H1 (cell line): ENCODE results near the gene GAB2. TPM values are rescaled to one million over a fixed set of nuclear protein-coding genes. Genes with fewer than 3 reads are reported as not detected.

ENCODE experiments used
- CTCF ChIA-PET: fragments of 300-600 bp; sonication (Branson Sonifier 250); formaldehyde crosslinking; loops from one replicate; lab custom pipeline; 2021; ENCODE audit not compliant: partially characterized antibody; lab: Charles Lee
- POLR2A ChIA-PET: fragments of 300-600 bp; sonication (Branson Sonifier 250); formaldehyde crosslinking; loops from one replicate; lab custom pipeline; 2021; ENCODE audit warnings: inconsistent platforms; ENCODE audit not compliant: partially characterized antibody; lab: Charles Lee
- DNase-seq, 2 experiments: peaks; one replicate each; pipeline versions ENCODE4 v3.0.0 to v3.0.0-alpha.2; 2010 to 2022; ENCODE audit warnings: low spot score in 2 of 2, low read depth in 1 of 2, mixed read lengths in 1 of 2
- FAIRE-seq: peaks from 2 replicates; lab custom pipeline; 2011; peaks lifted over from hg19 to GRCh38; lab: Jason Lieb, UNC
- H2AFZ ChIP-seq: 2 replicates; pipeline ENCODE4 v1.8.1; 2012; ENCODE audit warnings: low read length, inconsistent platforms
- H2AK5ac ChIP-seq: 2 replicates; pipeline ENCODE4 v1.6.1; 2013; ENCODE audit warnings: low read depth, low read length
- H2BK120ac ChIP-seq: replicated peaks from 2 replicates; pipeline ENCODE3; 2013; ENCODE audit warnings: low read depth, low read length, inconsistent platforms
- H2BK12ac ChIP-seq: 2 replicates; pipeline ENCODE4 v1.6.1; 2013; ENCODE audit warnings: low read depth, low read length
- H2BK15ac ChIP-seq: 2 replicates; pipeline ENCODE4 v1.6.1; 2013; ENCODE audit warnings: low read length
- H2BK20ac ChIP-seq: 2 replicates; pipeline ENCODE4 v1.6.1; 2013; ENCODE audit warnings: low read length
- H2BK5ac ChIP-seq: 2 replicates; pipeline ENCODE4 v1.6.1; 2013; ENCODE audit warnings: low read depth, low read length
- H3K14ac ChIP-seq: 2 replicates; pipeline ENCODE4 v1.6.1; 2013; ENCODE audit warnings: inconsistent platforms; ENCODE audit not compliant: insufficient read length
- H3K18ac ChIP-seq: 2 replicates; pipeline ENCODE4 v1.6.1; 2013; ENCODE audit warnings: low read length; ENCODE audit errors: extremely low read depth
- H3K23ac ChIP-seq: 2 replicates; pipeline ENCODE4 v1.6.1; 2013; ENCODE audit warnings: inconsistent platforms; ENCODE audit not compliant: insufficient read length
- H3K23me2 ChIP-seq: 2 replicates; pipeline ENCODE4 v1.6.1; 2013; ENCODE audit warnings: low read depth, low read length
- H3K27ac ChIP-seq: 2 replicates; pipeline ENCODE4 v1.6.1; 2011; ENCODE audit warnings: low read depth, low read length, inconsistent platforms
- H3K27me3 ChIP-seq, 4 experiments: replicated peaks in 1 of 4; 1 replicate in 1 of 4; 2 replicates in 3 of 4; pipeline versions ENCODE4 v1.6.1 to v1.8.1; 2011 to 2013; ENCODE audit warnings: low read length in 3 of 4, mild to moderate bottlenecking in 3 of 4, inconsistent platforms in 2 of 4, mixed read lengths in 2 of 4, moderate library complexity in 1 of 4; ENCODE audit not compliant: control insufficient read depth in 3 of 4, insufficient read depth in 3 of 4; ENCODE audit errors: extremely low read depth in 1 of 4
- H3K36me3 ChIP-seq, 4 experiments: 2 replicates each; pipeline versions ENCODE4 v1.6.1 to v1.8.1; 2011 to 2013; ENCODE audit warnings: mild to moderate bottlenecking in 4 of 4, low read length in 3 of 4, moderate library complexity in 2 of 4, control low read depth in 1 of 4, inconsistent platforms in 1 of 4; ENCODE audit not compliant: insufficient read depth in 4 of 4, control insufficient read depth in 2 of 4
- H3K4ac ChIP-seq: replicated peaks from 2 replicates; pipeline ENCODE3; 2013; ENCODE audit warnings: low read length, low read depth, mixed read lengths, inconsistent platforms; ENCODE audit not compliant: insufficient read length
- H3K4me1 ChIP-seq, 4 experiments: replicated peaks in 1 of 4; 1 replicate in 1 of 4; 2 replicates in 3 of 4; pipeline versions ENCODE4 v1.6.1 to v1.8.1; 2011 to 2013; ENCODE audit warnings: low read length in 3 of 4, inconsistent platforms in 2 of 4, mixed read lengths in 1 of 4; ENCODE audit not compliant: insufficient read depth in 4 of 4, control insufficient read depth in 3 of 4
- H3K4me2 ChIP-seq, 2 experiments: 2 replicates each; pipeline versions ENCODE4 v1.6.1 to v1.8.1; 2011 to 2013; ENCODE audit warnings: low read depth in 2 of 2, low read length in 2 of 2, control low read depth in 1 of 2, inconsistent platforms in 1 of 2, mild to moderate bottlenecking in 1 of 2; ENCODE audit not compliant: insufficient read depth in 1 of 2
- H3K4me3 ChIP-seq, 4 experiments: fragments of 200-600, 300-600 bp in 1 of 4; sonication (generic), shearing (Covaris generic), sonication (Bioruptor Twin) in 1 of 4; 2 replicates each; pipeline versions ENCODE4 v1.5.1 to v1.8.1; 2011 to 2016; ENCODE audit warnings: low read length in 4 of 4, low read depth in 3 of 4, control low read depth in 2 of 4, inconsistent platforms in 2 of 4, mild to moderate bottlenecking in 2 of 4, mixed read lengths in 1 of 4, moderate library complexity in 1 of 4; ENCODE audit not compliant: insufficient read depth in 2 of 4; ENCODE audit errors: extremely low read depth in 1 of 4
- H3K56ac ChIP-seq: replicated peaks from 2 replicates; pipeline ENCODE3; 2013; ENCODE audit warnings: low read depth, mild to moderate bottlenecking, mixed read lengths, low read length, inconsistent platforms; ENCODE audit not compliant: insufficient read length
- H3K79me1 ChIP-seq: 2 replicates; pipeline ENCODE4 v1.6.1; 2013; ENCODE audit warnings: low read depth, low read length, control low read depth
- H3K79me2 ChIP-seq, 2 experiments: 2 replicates each; pipeline versions ENCODE4 v1.6.1 to v1.8.1; 2012 to 2013; ENCODE audit warnings: low read length in 2 of 2, mild to moderate bottlenecking in 2 of 2, inconsistent platforms in 1 of 2; ENCODE audit not compliant: insufficient read depth in 2 of 2, control insufficient read depth in 1 of 2
- H3K9ac ChIP-seq, 4 experiments: replicated peaks in 1 of 4; 1 replicate in 1 of 4; 2 replicates in 3 of 4; pipeline versions ENCODE4 v1.6.1 to v1.8.1; 2011 to 2013; ENCODE audit warnings: low read depth in 3 of 4, low read length in 3 of 4, control low read depth in 2 of 4, mild to moderate bottlenecking in 2 of 4, moderate library complexity in 2 of 4, inconsistent platforms in 1 of 4; ENCODE audit errors: extremely low read depth in 1 of 4
- H3K9me3 ChIP-seq, 2 experiments: 2 replicates each; pipeline versions ENCODE4 v1.6.1 to v1.8.1; 2012 to 2013; ENCODE audit warnings: mild to moderate bottlenecking in 2 of 2, moderate library complexity in 2 of 2, control low read depth in 1 of 2, inconsistent platforms in 1 of 2, low read depth in 1 of 2, low read length in 1 of 2, mixed read lengths in 1 of 2; ENCODE audit not compliant: insufficient read depth in 2 of 2
- H4K20me1 ChIP-seq, 2 experiments: replicated peaks in 1 of 2; 2 replicates each; pipeline versions ENCODE3 to v1.8.1; 2011 to 2013; ENCODE audit warnings: inconsistent platforms in 2 of 2, low read length in 2 of 2, mild to moderate bottlenecking in 1 of 2; ENCODE audit not compliant: insufficient read depth in 2 of 2, control insufficient read depth in 1 of 2
- H4K5ac ChIP-seq: 2 replicates; pipeline ENCODE4 v1.6.1; 2013; ENCODE audit warnings: low read length, low read depth, mixed read lengths, inconsistent platforms; ENCODE audit not compliant: insufficient read length
- H4K8ac ChIP-seq: 2 replicates; pipeline ENCODE4 v1.8.0; 2013; ENCODE audit warnings: mild to moderate bottlenecking, moderate library complexity, low read length, inconsistent platforms; ENCODE audit not compliant: insufficient read depth; ENCODE audit errors: extremely low read depth
- H4K91ac ChIP-seq: replicated peaks from 2 replicates; pipeline ENCODE3; 2013; ENCODE audit warnings: low read length, mixed read lengths, inconsistent platforms; ENCODE audit not compliant: insufficient read length
- ASH2L ChIP-seq: fragments of 200-600, 300-600 bp; sonication (generic); IDR thresholded peaks from one replicate; pipeline ENCODE4 v1.7.1; 2017; ENCODE audit warnings: low read length
- BACH1 ChIP-seq: IDR thresholded peaks from 2 replicates; pipeline ENCODE4 v1.6.1; 2012; ENCODE audit warnings: low read length, improper control_type of control experiment
- CREB1 ChIP-seq: IDR thresholded peaks from 2 replicates; pipeline ENCODE4 v1.6.1; 2012; ENCODE audit warnings: inconsistent platforms
- EGR1 ChIP-seq: IDR thresholded peaks from 2 replicates; pipeline ENCODE4 v1.6.1; 2011; ENCODE audit warnings: low read depth, low read length, borderline replicate concordance
- GTF2F1 ChIP-seq: IDR thresholded peaks from 2 replicates; pipeline ENCODE4 v1.6.1; 2012; ENCODE audit warnings: low read depth, low read length, improper control_type of control experiment, borderline replicate concordance
- HDAC6 ChIP-seq: IDR thresholded peaks from one replicate; pipeline ENCODE4 v1.7.1; 2012; ENCODE audit warnings: low read depth, mild to moderate bottlenecking, inconsistent platforms, low read length, moderate library complexity
- JUN ChIP-seq: IDR thresholded peaks from 2 replicates; pipeline ENCODE4 v1.6.1; 2011; ENCODE audit warnings: low read depth, mild to moderate bottlenecking, improper control_type of control experiment, low read length
- MAFK ChIP-seq: IDR thresholded peaks from 2 replicates; pipeline ENCODE4 v1.6.1; 2012; ENCODE audit warnings: low read depth, mild to moderate bottlenecking, improper control_type of control experiment, low read length
- NANOG ChIP-seq: IDR thresholded peaks from 2 replicates; pipeline ENCODE4 v1.6.1; 2011; ENCODE audit warnings: low read length, low read depth, mild to moderate bottlenecking, inconsistent platforms; ENCODE audit not compliant: insufficient read depth, poor library complexity, severe bottlenecking
- RXRA ChIP-seq: IDR thresholded peaks from 2 replicates; pipeline ENCODE4 v1.6.1; 2011; ENCODE audit warnings: low read depth, mild to moderate bottlenecking, low read length, moderate library complexity; ENCODE audit not compliant: insufficient read depth
- SIN3A ChIP-seq, 2 experiments: IDR thresholded peaks in 1 of 2; conservative IDR thresholded peaks in 1 of 2; 2 replicates each; pipeline ENCODE4 v1.6.1; 2011 to 2012; ENCODE audit warnings: low read length in 2 of 2, improper control_type of control experiment in 1 of 2, low read depth in 1 of 2, mild to moderate bottlenecking in 1 of 2
- SP1 ChIP-seq: IDR thresholded peaks from 2 replicates; pipeline ENCODE4 v1.6.1; 2011; ENCODE audit warnings: low read depth, low read length
- SRF ChIP-seq: IDR thresholded peaks from 2 replicates; pipeline ENCODE4 v1.6.1; 2011; ENCODE audit warnings: mild to moderate bottlenecking, low read depth, low read length, moderate library complexity
- TBP ChIP-seq: IDR thresholded peaks from 2 replicates; pipeline ENCODE4 v1.6.1; 2011; ENCODE audit warnings: low read depth, low read length, improper control_type of control experiment
- TEAD4 ChIP-seq: IDR thresholded peaks from 2 replicates; pipeline ENCODE4 v1.6.1; 2012; ENCODE audit warnings: low read depth, low read length, inconsistent platforms, mixed read lengths
- ZNF274 ChIP-seq: IDR thresholded peaks from 2 replicates; pipeline ENCODE4 v1.7.0; 2012; ENCODE audit warnings: low read length, borderline replicate concordance; ENCODE audit errors: extremely low read depth
- WGBS, 2 experiments: shearing (Covaris generic) in 1 of 2; methylation state at CpG; one replicate each; pipeline versions ENCODE4 v1.1.6 to v1.1.7; 2013 to 2015; ENCODE audit warnings: low lambda C conversion rate in 2 of 2, mixed read lengths in 2 of 2, inconsistent platforms in 1 of 2, low coverage in 1 of 2, missing lambda C conversion rate in 1 of 2; ENCODE audit not compliant: insufficient replicate concordance in 2 of 2, insufficient coverage in 1 of 2, insufficient read length in 1 of 2; ENCODE audit errors: extremely low coverage in 1 of 2, missing lambda C conversion rate in 1 of 2; 5-methylcytosine and 5-hydroxymethylcytosine counted together
- polyA plus RNA-seq, 7 experiments: library from polyadenylated mRNA; depleted of rRNA in 3 of 7; stranded (reverse) in 5 of 7; unstranded in 2 of 7; fragments of >200 nt in 5 of 7; fragments of 200-250 nt in 2 of 7; gene quantifications; 1 replicate in 5 of 7; 2 replicates in 1 of 7; 4 replicates in 1 of 7; pipeline versions ENCODE4 v1.2.1 to v1.2.3, GENCODE V29; 2011 to 2013; ENCODE audit warnings: missing spikeins in 2 of 7, mixed read lengths in 2 of 7
- total RNA-seq: library from RNA; stranded (reverse); fragmentation: NEBNext Ultra II Directional; extraction: Animal tissue kit (Norgen Biotek cat#: 25700); gene quantifications from 2 replicates; pipeline ENCODE4 v1.2.1, GENCODE V29; 2021

Gene GAB2
- total and polyA plus RNA-seq, 2 of the 8 experiments (the other 6 are each of a cell fraction or from before 2014, with no cell fraction given): 6.3 to 14.0 TPM

GRCh38 chr11:78405805-78406204 lies 11.8 kb downstream of the GAB2 start:
- Histone ChIP-seq H3K4me3 (no peak overlapping the region), H3K79me2 (peaks cover 0 to 8% of the 10 kb centered on the region in 2 experiments; a peak in 1 of 4 replicates)
- POLR2A ChIA-PET: no interaction called here

More at GRCh38 chr11:78405805-78406204, 11.8 kb downstream of the GAB2 start:
- Histone ChIP-seq H4K5ac (no peak overlapping the region), H3K79me1 (no peaks in the 10 kb centered on the region), H3K4me2 (no peak overlapping the region), H2AFZ (no peak overlapping the region), H3K9ac (no peak overlapping the region), H3K36me3 (no peaks in the 10 kb centered on the region; a peak in 1 of 8 replicates), H3K14ac (no peak overlapping the region), H3K9me3 (peaks cover 3 to 8% of the 10 kb centered on the region in 2 experiments; a peak in 1 of 4 replicates), H4K8ac (no peak overlapping the region), H3K4ac (no peak overlapping the region), H2BK120ac (no peak overlapping the region), H4K20me1 (peaks cover 0 to 2% of the 10 kb centered on the region in 2 experiments), H2BK12ac (no peak overlapping the region), H2AK5ac (no peak overlapping the region), H3K23ac (no peak overlapping the region), H3K27me3 (0 out of 7 replicates have a peak, but pooled peaks cover 0 to 1% (median 0%) of the 10 kb centered on the region in 4 experiments), H3K23me2 (no peaks in the 10 kb centered on the region), H2BK5ac (no peak overlapping the region), H4K91ac (no peak overlapping the region), H3K18ac (no peak overlapping the region), H2BK15ac (no peak overlapping the region), H2BK20ac (no peak overlapping the region), H3K56ac (no peak overlapping the region), H3K27ac (no peak overlapping the region), H3K4me1 (no peaks in the 10 kb centered on the region)
- no peak for TF ChIP-seq SP1
- no peak for TF ChIP-seq CREB1
- TF ChIP-seq RXRA: no peak
- TF ChIP-seq JUN: no peak
- no peak for TF ChIP-seq GTF2F1
- no peak for TF ChIP-seq TBP
- no peak for TF ChIP-seq EGR1
- TF ChIP-seq SIN3A (conservative IDR thresholded peaks at IDR 0.05 in 1 of 2, IDR thresholded peaks at IDR 0.05 in 1 of 2; ENCODE audit: low read depth in 1 of 2, low read length in 2 of 2): no peak
- TF ChIP-seq TEAD4: no peak
- TF ChIP-seq HDAC6: no peak
- no peak for TF ChIP-seq MAFK
- no peak for TF ChIP-seq BACH1
- TF ChIP-seq SRF: no peak
- TF ChIP-seq NANOG: no peak
- no peak for TF ChIP-seq ASH2L
- no peak for TF ChIP-seq ZNF274
- no peak for DNase-seq
- FAIRE-seq: no peak
- CTCF ChIA-PET: interaction anchor here (0.9 to 3.6 kb wide), 3 partner anchors 8 to 59 kb away, joined by 3 to 15 read pairs (median 3); no protein-coding TSS in a partner anchor
- WGBS, 2 experiments: 94% methylated on average over 2 of the region's 2 CpGs; no CpG with 5 or more reads in 1 of the 2 experiments
